IMR-90 (cell line): Measurements from ENCODE around the gene C16orf96. TPM values are rescaled to one million over a fixed set of nuclear protein-coding genes. Genes with fewer than 3 reads are reported as not detected.

Source experiments
- MAFK ChIP-seq: IDR thresholded peaks from 2 replicates; pipeline ENCODE4 v1.6.1; 2012; ENCODE audit warnings: low read depth, low read length, improper control_type of control experiment
- RAD21 ChIP-seq: IDR thresholded peaks from 2 replicates; pipeline ENCODE4 v1.6.1; 2012; ENCODE audit warnings: low read length, improper control_type of control experiment
- polyA plus RNA-seq, 3 experiments: library from polyadenylated mRNA; depleted of rRNA; stranded (reverse); fragments of >200 nt; gene quantifications; 2 replicates each; pipeline ENCODE4 v1.2.3, GENCODE V29; 2012; ENCODE audit warnings: low replicate concordance in 1 of 3
- total RNA-seq: library from RNA; depleted of rRNA; stranded (reverse); fragments of >200 nt; gene quantifications from 2 replicates; pipeline ENCODE4 v1.2.3, GENCODE V29; 2012
- TF ChIP-seq, protein P1 (sequence below): conservative IDR thresholded peaks from 2 replicates; pipeline ENCODE4 v1.5.1; 2012; ENCODE audit warnings: mild to moderate bottlenecking, low read depth, low read length, improper control_type of control experiment

Gene C16orf96
- total and polyA plus RNA-seq, 2 of the 4 experiments (the other 2 are of a cell fraction): not detected

- TF ChIP-seq, protein P1, sequence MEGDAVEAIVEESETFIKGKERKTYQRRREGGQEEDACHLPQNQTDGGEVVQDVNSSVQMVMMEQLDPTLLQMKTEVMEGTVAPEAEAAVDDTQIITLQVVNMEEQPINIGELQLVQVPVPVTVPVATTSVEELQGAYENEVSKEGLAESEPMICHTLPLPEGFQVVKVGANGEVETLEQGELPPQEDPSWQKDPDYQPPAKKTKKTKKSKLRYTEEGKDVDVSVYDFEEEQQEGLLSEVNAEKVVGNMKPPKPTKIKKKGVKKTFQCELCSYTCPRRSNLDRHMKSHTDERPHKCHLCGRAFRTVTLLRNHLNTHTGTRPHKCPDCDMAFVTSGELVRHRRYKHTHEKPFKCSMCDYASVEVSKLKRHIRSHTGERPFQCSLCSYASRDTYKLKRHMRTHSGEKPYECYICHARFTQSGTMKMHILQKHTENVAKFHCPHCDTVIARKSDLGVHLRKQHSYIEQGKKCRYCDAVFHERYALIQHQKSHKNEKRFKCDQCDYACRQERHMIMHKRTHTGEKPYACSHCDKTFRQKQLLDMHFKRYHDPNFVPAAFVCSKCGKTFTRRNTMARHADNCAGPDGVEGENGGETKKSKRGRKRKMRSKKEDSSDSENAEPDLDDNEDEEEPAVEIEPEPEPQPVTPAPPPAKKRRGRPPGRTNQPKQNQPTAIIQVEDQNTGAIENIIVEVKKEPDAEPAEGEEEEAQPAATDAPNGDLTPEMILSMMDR: peak; percentile 95
- TF ChIP-seq MAFK: no peak
- peak; percentile 59 for TF ChIP-seq RAD21
Observed at GRCh38 chr16:4624015-4624826, 68.1 kb downstream of the C16orf96 start, which contains the start of gene MGRN1 (continued).
